Neural cell (in vitro differentiated cells): ENCODE results near the gene STK36. TPM values are rescaled to one million over a fixed set of nuclear protein-coding genes. Genes with fewer than 3 reads are reported as not detected.
"Not testable (repeated sequence)": the region's sequence is repeated elsewhere in the genome, so short reads cannot be mapped to it uniquely, and the experiment has no call there.

ENCODE experiments used
- H2AFZ ChIP-seq: fragments of 200-600, 300-800 bp; sonication (generic), shearing (Covaris generic); 2 replicates; pipeline ENCODE4 v1.6.0; 2014; ENCODE audit warnings: low read depth, mild to moderate bottlenecking, antibody characterized with exemption, low read length, moderate library complexity
- H3F3A ChIP-seq: fragments of 200-600 bp; shearing (Covaris generic); 2 replicates; pipeline ENCODE4 v1.6.1; 2016; ENCODE audit warnings: mild to moderate bottlenecking, moderate library complexity, mixed read lengths, antibody characterized with exemption, low read length; ENCODE audit not compliant: insufficient read depth, poor library complexity, severe bottlenecking
- H3K27ac ChIP-seq: fragments of 200-600, 300-800 bp; sonication (generic), shearing (Covaris generic); 2 replicates; pipeline ENCODE4 v1.5.1; 2014; ENCODE audit warnings: mild to moderate bottlenecking, low read length, moderate library complexity
- H3K27me3 ChIP-seq: fragments of 300-800, 200-600 bp; sonication (generic), shearing (Covaris generic); 2 replicates; pipeline ENCODE4 v1.6.0; 2014; ENCODE audit warnings: mild to moderate bottlenecking, low read depth, low read length, moderate library complexity; ENCODE audit not compliant: insufficient read depth
- H3K36me3 ChIP-seq: fragments of 300-800, 200-600 bp; sonication (generic), shearing (Covaris generic); 2 replicates; pipeline ENCODE4 v1.5.1; 2014; ENCODE audit warnings: mild to moderate bottlenecking, antibody characterized with exemption, low read length, moderate library complexity; ENCODE audit not compliant: insufficient read depth
- H3K4me2 ChIP-seq: fragments of 300-800, 200-600 bp; sonication (generic), shearing (Covaris generic); 2 replicates; pipeline ENCODE4 v1.6.0; 2014; ENCODE audit warnings: mild to moderate bottlenecking, low read length
- H3K4me3 ChIP-seq: fragments of 300-800, 200-600 bp; sonication (generic), shearing (Covaris generic); 2 replicates; pipeline ENCODE4 v1.5.1; 2014; ENCODE audit warnings: mild to moderate bottlenecking, low read length, moderate library complexity
- H3K79me2 ChIP-seq: fragments of 200-600 bp; shearing (Covaris generic); replicated peaks from 2 replicates; pipeline ENCODE4 v1.6.0; 2014; ENCODE audit warnings: mild to moderate bottlenecking, low read length, moderate library complexity; ENCODE audit not compliant: insufficient read depth
- H3K9ac ChIP-seq: fragments of 300-800, 200-600 bp; sonication (generic), shearing (Covaris generic); 2 replicates; pipeline ENCODE4 v1.6.1; 2016; ENCODE audit warnings: mild to moderate bottlenecking, low read length, mixed read lengths
- H3K9me2 ChIP-seq: fragments of 200-600 bp; shearing (Covaris generic); 2 replicates; pipeline ENCODE4 v1.6.1; 2016; ENCODE audit warnings: mild to moderate bottlenecking, low read length, mixed read lengths; ENCODE audit not compliant: insufficient read depth
- H3K9me3 ChIP-seq: fragments of 200-600, 300-800 bp; sonication (generic), shearing (Covaris generic); 2 replicates; pipeline ENCODE4 v1.6.1; 2016; ENCODE audit warnings: mild to moderate bottlenecking, mixed run types, low read length, moderate library complexity, mixed read lengths
- H4K20me1 ChIP-seq: fragments of 200-600 bp; shearing (Covaris generic); 2 replicates; pipeline ENCODE4 v1.6.1; 2016; ENCODE audit warnings: mild to moderate bottlenecking, mixed run types; ENCODE audit not compliant: insufficient read depth
- CTCF ChIP-seq: fragments of 450-650 bp; IDR thresholded peaks from 2 replicates; pipeline ENCODE4 v1.5.1; 2014; ENCODE audit warnings: antibody characterized with exemption, mild to moderate bottlenecking, moderate library complexity; ENCODE audit not compliant: poor library complexity, severe bottlenecking
- EP300 ChIP-seq: fragments of 450-650 bp; conservative IDR thresholded peaks from 2 replicates; pipeline ENCODE4 v1.6.1; 2014; ENCODE audit warnings: antibody characterized with exemption, mild to moderate bottlenecking, moderate library complexity; ENCODE audit not compliant: poor library complexity, severe bottlenecking
- EZH2 ChIP-seq: fragments of 200-600, 300-800 bp; shearing (Covaris generic), sonication (generic); IDR thresholded peaks from 2 replicates; pipeline ENCODE4 v1.6.1; 2014; ENCODE audit warnings: antibody characterized with exemption, low read length, borderline replicate concordance, mild to moderate bottlenecking; ENCODE audit not compliant: insufficient read depth, poor library complexity, severe bottlenecking
- MXI1 ChIP-seq: fragments of 450-650 bp; conservative IDR thresholded peaks from 2 replicates; pipeline ENCODE4 v1.6.1; 2014; ENCODE audit warnings: antibody characterized with exemption, mild to moderate bottlenecking; ENCODE audit not compliant: poor library complexity, severe bottlenecking
- POLR2AphosphoS5 ChIP-seq: IDR thresholded peaks from 2 replicates; pipeline ENCODE4 v1.6.1; 2012
- RAD21 ChIP-seq: fragments of 450-650 bp; conservative IDR thresholded peaks from 2 replicates; pipeline ENCODE4 v1.6.1; 2014; ENCODE audit warnings: antibody characterized with exemption, mild to moderate bottlenecking, moderate library complexity
- SMC3 ChIP-seq: fragments of 450-650 bp; conservative IDR thresholded peaks from 2 replicates; pipeline ENCODE4 v1.6.1; 2014; ENCODE audit warnings: antibody characterized with exemption, mild to moderate bottlenecking, moderate library complexity; ENCODE audit not compliant: poor library complexity
- TAF1 ChIP-seq: IDR thresholded peaks from 2 replicates; pipeline ENCODE4 v1.6.1; 2012; ENCODE audit warnings: low read depth
- polyA plus RNA-seq: library from polyadenylated mRNA; depleted of rRNA; stranded (reverse); fragments of >200 nt; gene quantifications from 2 replicates; pipeline ENCODE4 v1.2.3, GENCODE V29; 2014
- TF ChIP-seq, protein P1 (sequence below): IDR thresholded peaks from 2 replicates; pipeline ENCODE4 v1.6.1; 2012; ENCODE audit warnings: borderline replicate concordance

Gene STK36
- polyA plus RNA-seq, 1 donor from 2014 or later: 69.7 TPM

GRCh38 chr2:218687400-218688060, 15.6 kb downstream of the STK36 start:
- H3K27me3 ChIP-seq, H3F3A ChIP-seq, H3K9me3 ChIP-seq, H3K9ac ChIP-seq, H3K27ac ChIP-seq, H3K79me2 ChIP-seq, H3K36me3 ChIP-seq, H2AFZ ChIP-seq, H3K4me2 ChIP-seq, H3K9me2 ChIP-seq, H3K4me3 ChIP-seq, H4K20me1 ChIP-seq: not testable (repeated sequence)
- TF ChIP-seq MXI1 (peak; percentile 41), CTCF (peak; percentile 77), SMC3 (peak; percentile 77), RAD21 (peak; percentile 65)

DNA sequence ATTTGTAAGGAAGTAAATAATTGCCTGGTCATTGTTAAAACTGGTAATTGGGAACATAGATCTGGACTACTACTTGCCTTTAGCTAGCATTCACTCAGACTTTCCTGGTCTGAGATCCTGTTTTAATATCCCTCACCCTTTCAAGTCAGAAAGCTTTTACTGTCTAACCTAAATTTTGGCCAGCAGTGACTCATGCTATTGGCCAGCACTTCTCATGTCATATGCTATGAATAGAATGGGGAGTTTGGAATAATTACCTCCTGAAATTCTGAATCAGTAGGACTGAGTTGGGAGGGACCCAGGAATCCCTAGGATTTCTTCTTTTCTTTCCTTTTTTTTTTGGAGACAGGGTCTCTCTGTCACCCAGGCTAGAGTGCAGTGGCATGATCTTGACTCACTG, 19.3 kb downstream of the STK36 start:
- no peaks in the 10 kb centered on the region for H3K36me3 ChIP-seq

More for the DNA sequence above, 19.3 kb downstream of the STK36 start:
- no peaks in the 10 kb centered on the region for H4K20me1 ChIP-seq
- no peak overlapping the region for H3K9ac ChIP-seq
- H3K79me2 ChIP-seq: no peaks in the 10 kb centered on the region
- H3F3A ChIP-seq: no peaks in the 10 kb centered on the region
- no peak overlapping the region for H3K27ac ChIP-seq
- H3K4me3 ChIP-seq: no peak overlapping the region
- no peaks in the 10 kb centered on the region for H3K9me2 ChIP-seq
- no peak overlapping the region for H3K4me2 ChIP-seq
- TF ChIP-seq RAD21 (no peak), MXI1 (no peak), EZH2 (no peak), EP300 (no peak), TAF1 (no peak), POLR2AphosphoS5 (no peak), CTCF (no peak), SMC3 (no peak)
- TF ChIP-seq, protein P1, sequence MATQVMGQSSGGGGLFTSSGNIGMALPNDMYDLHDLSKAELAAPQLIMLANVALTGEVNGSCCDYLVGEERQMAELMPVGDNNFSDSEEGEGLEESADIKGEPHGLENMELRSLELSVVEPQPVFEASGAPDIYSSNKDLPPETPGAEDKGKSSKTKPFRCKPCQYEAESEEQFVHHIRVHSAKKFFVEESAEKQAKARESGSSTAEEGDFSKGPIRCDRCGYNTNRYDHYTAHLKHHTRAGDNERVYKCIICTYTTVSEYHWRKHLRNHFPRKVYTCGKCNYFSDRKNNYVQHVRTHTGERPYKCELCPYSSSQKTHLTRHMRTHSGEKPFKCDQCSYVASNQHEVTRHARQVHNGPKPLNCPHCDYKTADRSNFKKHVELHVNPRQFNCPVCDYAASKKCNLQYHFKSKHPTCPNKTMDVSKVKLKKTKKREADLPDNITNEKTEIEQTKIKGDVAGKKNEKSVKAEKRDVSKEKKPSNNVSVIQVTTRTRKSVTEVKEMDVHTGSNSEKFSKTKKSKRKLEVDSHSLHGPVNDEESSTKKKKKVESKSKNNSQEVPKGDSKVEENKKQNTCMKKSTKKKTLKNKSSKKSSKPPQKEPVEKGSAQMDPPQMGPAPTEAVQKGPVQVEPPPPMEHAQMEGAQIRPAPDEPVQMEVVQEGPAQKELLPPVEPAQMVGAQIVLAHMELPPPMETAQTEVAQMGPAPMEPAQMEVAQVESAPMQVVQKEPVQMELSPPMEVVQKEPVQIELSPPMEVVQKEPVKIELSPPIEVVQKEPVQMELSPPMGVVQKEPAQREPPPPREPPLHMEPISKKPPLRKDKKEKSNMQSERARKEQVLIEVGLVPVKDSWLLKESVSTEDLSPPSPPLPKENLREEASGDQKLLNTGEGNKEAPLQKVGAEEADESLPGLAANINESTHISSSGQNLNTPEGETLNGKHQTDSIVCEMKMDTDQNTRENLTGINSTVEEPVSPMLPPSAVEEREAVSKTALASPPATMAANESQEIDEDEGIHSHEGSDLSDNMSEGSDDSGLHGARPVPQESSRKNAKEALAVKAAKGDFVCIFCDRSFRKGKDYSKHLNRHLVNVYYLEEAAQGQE: no peak
- no peaks in the 10 kb centered on the region for H3K9me3 ChIP-seq
- no peak overlapping the region for H2AFZ ChIP-seq
- no peaks in the 10 kb centered on the region for H3K27me3 ChIP-seq
